Prostate gland (tissue), 2 donors: Measurements from ENCODE around the gene FRMPD4. TPM values are rescaled to one million over a fixed set of nuclear protein-coding genes. Genes with fewer than 3 reads are reported as not detected.

Source experiments
- DNase-seq: peaks from one replicate; pipeline ENCODE4 v3.0.0-alpha.2; 2019; ENCODE audit warnings: low spot score
- H3K27ac ChIP-seq, 2 donors: fragments of 200-600 bp; sonication (generic); 2 replicates each; pipeline ENCODE4 v1.5.1; 2017 to 2019
- H3K27me3 ChIP-seq: fragments of 200-600 bp; sonication (generic); replicated peaks from 2 replicates; pipeline ENCODE4 v1.5.1; 2019; ENCODE audit not compliant: insufficient read depth
- H3K36me3 ChIP-seq, 2 donors: fragments of 200-600 bp; sonication (generic); 1 replicate in 1 of 2; 2 replicates in 1 of 2; pipeline versions ENCODE4 v1.5.1 to v1.8.1; 2017 to 2019
- H3K4me1 ChIP-seq: fragments of 200-600 bp; sonication (generic); replicated peaks from 2 replicates; pipeline ENCODE4 v1.5.1; 2019
- H3K4me3 ChIP-seq, 2 donors: fragments of 200-600 bp; sonication (generic); 2 replicates each; pipeline ENCODE4 v1.5.1; 2017 to 2019
- H3K9me3 ChIP-seq: fragments of 200-600 bp; sonication (generic); 2 replicates; pipeline ENCODE4 v1.5.1; 2017
- CTCF ChIP-seq, 4 experiments: fragments of 200-600 bp in 2 of 4; fragments of 450-650 bp in 2 of 4; sonication (generic) in 2 of 4; IDR thresholded peaks; 1 replicate in 3 of 4; 2 replicates in 1 of 4; pipeline ENCODE4 v1.5.1; 2016 to 2019; ENCODE audit warnings: antibody characterized with exemption in 4 of 4, mild to moderate bottlenecking in 2 of 4, moderate library complexity in 2 of 4
- POLR2A ChIP-seq: fragments of 450-650 bp; IDR thresholded peaks from one replicate; pipeline ENCODE4 v1.6.1; 2016; ENCODE audit warnings: antibody characterized with exemption, mild to moderate bottlenecking
- POLR2AphosphoS5 ChIP-seq: sonication (generic); formaldehyde crosslinking; IDR thresholded peaks from one replicate; pipeline ENCODE4 v1.6.1; 2017; ENCODE audit warnings: antibody characterized with exemption
- WGBS: methylation state at CpG from one replicate; pipeline ENCODE4 v1.1.5; 2018; 5-methylcytosine and 5-hydroxymethylcytosine counted together
- intact Hi-C: fragments of 100-400 bp; cut with DNase I; formaldehyde crosslinking; loops from one replicate; pipeline ENCODE4 v1.14.2; 2022
- total RNA-seq, 2 donors: library from RNA; depleted of rRNA; stranded (reverse); fragments of >200 nt; gene quantifications; one replicate each; pipeline ENCODE4 v1.1.0, GENCODE V29; 2016

The FRMPD4 gene
- total RNA-seq, 2 donors from 2014 or later: 0.09 to 1.2 TPM

DNA sequence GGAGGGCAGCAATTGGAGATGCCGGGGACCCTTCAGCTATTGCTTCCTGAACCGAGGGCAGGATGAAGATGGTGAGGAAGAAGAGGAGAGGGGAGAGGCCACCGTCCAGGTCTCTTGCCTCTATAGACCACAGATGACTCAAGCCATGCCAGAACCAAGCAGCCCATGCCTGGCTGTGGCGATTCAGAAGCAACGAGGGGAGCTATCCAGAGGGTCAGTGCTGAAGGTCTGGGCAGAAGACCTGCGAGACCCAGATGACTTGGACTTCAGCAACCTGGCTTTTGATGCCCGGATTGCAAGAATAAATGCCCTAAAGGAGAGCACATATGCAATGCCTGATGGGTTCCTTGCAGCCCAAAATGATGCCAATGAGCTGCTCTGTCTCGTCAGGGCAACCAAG lies 582.8 kb downstream of the FRMPD4 start:
- WGBS: 50% methylated on average over 8 of the region's 8 CpGs
- Histone ChIP-seq H3K36me3 (no peaks in the 10 kb centered on the region), H3K27me3 (no peaks in the 10 kb centered on the region), H3K4me3 (no peak overlapping the region), H3K4me1 (no peaks in the 10 kb centered on the region), H3K27ac (no peak overlapping the region), H3K9me3 (no peaks in the 10 kb centered on the region)
- TF ChIP-seq POLR2AphosphoS5: no peak
- TF ChIP-seq POLR2A: no peak
- no peak for TF ChIP-seq CTCF (IDR thresholded peaks at IDR 0.05)
- DNase-seq: no peak
- intact Hi-C loops: no loop called here

DNA sequence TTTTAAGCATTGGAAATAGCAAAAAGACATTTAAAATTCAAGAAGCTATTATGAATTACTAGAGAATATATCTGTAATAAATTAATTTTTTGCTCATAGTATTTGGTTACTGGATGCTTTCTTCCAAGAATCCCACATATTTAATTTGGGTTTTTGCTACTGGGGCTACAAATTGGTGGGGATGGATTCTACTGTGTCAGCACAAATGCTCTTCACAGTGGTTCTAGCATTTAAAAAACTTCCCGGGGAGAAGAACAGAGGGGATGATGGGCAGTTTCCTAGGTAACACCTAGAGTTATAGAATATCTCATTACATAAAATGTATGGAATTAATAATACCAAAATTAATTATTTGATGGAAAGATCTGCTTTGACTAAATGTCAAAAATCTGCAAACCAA lies 584.0 kb downstream of the FRMPD4 start:
- Histone ChIP-seq H3K27ac (no peak overlapping the region), H3K4me3 (no peak overlapping the region), H3K4me1 (no peaks in the 10 kb centered on the region), H3K9me3 (no peaks in the 10 kb centered on the region), H3K36me3 (no peaks in the 10 kb centered on the region), H3K27me3 (no peaks in the 10 kb centered on the region)
- DNase-seq: no peak
- intact Hi-C loops: no loop called here
- no peak for TF ChIP-seq CTCF (IDR thresholded peaks at IDR 0.05)
- no peak for TF ChIP-seq POLR2A
- TF ChIP-seq POLR2AphosphoS5: no peak
- 100% methylated on average over 1 of the region's 1 CpG for WGBS

- intact Hi-C loops: no loop called here
- no peaks in the 10 kb centered on the region for H3K9me3 ChIP-seq
- no peak overlapping the region for H3K27ac ChIP-seq
- peak; percentile 66 for DNase-seq
- no peaks in the 10 kb centered on the region for H3K36me3 ChIP-seq
- H3K4me3 ChIP-seq: no peak overlapping the region
- H3K27me3 ChIP-seq: no peaks in the 10 kb centered on the region
- H3K4me1 ChIP-seq: no peaks in the 10 kb centered on the region
- WGBS: 49% methylated on average over 6 of the region's 6 CpGs
- peak; percentile 60 for TF ChIP-seq POLR2AphosphoS5
- no peak for TF ChIP-seq CTCF (IDR thresholded peaks at IDR 0.05)
These were observed 603.1 kb downstream of the FRMPD4 start for GRCh38 chrX:12741416-12741815.

- intact Hi-C loops: no loop called here
- H3K4me3 ChIP-seq: no peak overlapping the region
- H3K27me3 ChIP-seq: no peaks in the 10 kb centered on the region
- H3K4me1 ChIP-seq: no peaks in the 10 kb centered on the region
- no peaks in the 10 kb centered on the region for H3K36me3 ChIP-seq
- no peaks in the 10 kb centered on the region for H3K9me3 ChIP-seq
- DNase-seq: no peak
- H3K27ac ChIP-seq: no peak overlapping the region
- WGBS: 78% methylated on average over 1 of the region's 1 CpG
- TF ChIP-seq POLR2AphosphoS5 (no peak), POLR2A (no peak), CTCF (IDR thresholded peaks at IDR 0.05) (no peak)
These were observed 609.2 kb downstream of the FRMPD4 start for GRCh38 chrX:12747433-12747832.

GRCh38 chrX:12751887-12752286 lies 613.6 kb downstream of the FRMPD4 start:
- 77% methylated on average over 1 of the region's 1 CpG for WGBS
- Histone ChIP-seq H3K27me3 (no peaks in the 10 kb centered on the region), H3K4me3 (no peak overlapping the region), H3K36me3 (no peaks in the 10 kb centered on the region), H3K27ac (no peak overlapping the region), H3K4me1 (no peaks in the 10 kb centered on the region), H3K9me3 (no peaks in the 10 kb centered on the region)
- intact Hi-C loops: no loop called here
- DNase-seq: no peak
- TF ChIP-seq POLR2AphosphoS5 (no peak), CTCF (IDR thresholded peaks at IDR 0.05) (no peak), POLR2A (no peak)
